Ovary (tissue), 9 donors: Measurements from ENCODE around the gene LIN28A. TPM values are rescaled to one million over a fixed set of nuclear protein-coding genes. Genes with fewer than 3 reads are reported as not detected.

ENCODE experiments used
- DNase-seq, 5 donors: peaks; one replicate each; pipeline ENCODE4 v3.0.0-alpha.2; 2019 to 2020
- H3K27ac ChIP-seq, 2 donors: fragments of 200-600 bp; one replicate each; pipeline versions ENCODE4 v1.5.1 to v1.8.0; 2019 to 2022
- H3K27me3 ChIP-seq: fragments of 200-600 bp; one replicate; pipeline ENCODE4 v1.8.0; 2022
- H3K36me3 ChIP-seq: fragments of 200-600 bp; sonication (generic); one replicate; pipeline ENCODE4 v1.5.1; 2019
- H3K4me1 ChIP-seq: one replicate; pipeline ENCODE4 v1.8.1; 2013; ENCODE audit warnings: mild to moderate bottlenecking, moderate library complexity; ENCODE audit not compliant: insufficient read depth
- H3K4me3 ChIP-seq: fragments of 200-600 bp; sonication (generic); one replicate; pipeline ENCODE4 v1.5.1; 2017
- H3K9me3 ChIP-seq, 2 donors: fragments of 200-600 bp in 1 of 2; sonication (generic) in 1 of 2; one replicate each; pipeline versions ENCODE4 v1.5.1 to v1.8.1; 2013 to 2019; ENCODE audit warnings: mild to moderate bottlenecking in 1 of 2, moderate library complexity in 1 of 2
- EP300 ChIP-seq: sonication (generic); formaldehyde crosslinking; IDR thresholded peaks from one replicate; pipeline ENCODE4 v1.6.1; 2017; ENCODE audit warnings: antibody characterized with exemption
- POLR2A ChIP-seq: fragments of 450-650 bp; IDR thresholded peaks from one replicate; pipeline ENCODE4 v1.6.1; 2017; ENCODE audit warnings: antibody characterized with exemption, mild to moderate bottlenecking, moderate library complexity
- WGBS, 3 donors: extraction: QIAGEN DNeasy Blood & Tissue Kit in 1 of 3; methylation state at CpG; one replicate each; pipeline versions ENCODE4 v1.1.5 to v1.1.7; 2013 to 2017; 5-methylcytosine and 5-hydroxymethylcytosine counted together
- intact Hi-C, 4 donors: fragments of 100-400 bp; cut with DNase I; formaldehyde crosslinking; loops; one replicate each; pipeline versions ENCODE4 v1.11.0 to v1.15.1; 2022 to 2023
- polyA plus RNA-seq, 2 donors: library from polyadenylated mRNA; stranded (reverse); fragments of 200-250 nt in 1 of 2; fragments of 350-450 nt in 1 of 2; fragmentation: Illumina TruSeq in 1 of 2; extraction: RNeasy Lipid Tissue Mini Kit (QIAGEN cat#74804) in 1 of 2; gene quantifications; one replicate each; pipeline ENCODE4 v1.2.3, GENCODE V29; 2013 to 2014
- total RNA-seq, 7 donors: library from RNA; depleted of rRNA in 2 of 7; stranded (reverse); fragments of >200 nt in 2 of 7; fragmentation: NEBNext Ultra II Directional in 3 of 7; extraction: Animal tissue kit (Norgen Biotek cat#: 25700) in 3 of 7; gene quantifications; one replicate each; pipeline versions ENCODE4 v1.1.0 to v1.2.4, GENCODE V29; 2016 to 2023
- TF ChIP-seq, protein P1 (sequence below), 3 donors: fragments of 450-650 bp in 2 of 3; fragments of 200-600 bp in 1 of 3; IDR thresholded peaks; one replicate each; pipeline versions ENCODE4 v1.5.1 to v1.8.0; 2016 to 2022; ENCODE audit warnings: antibody characterized with exemption in 3 of 3, mild to moderate bottlenecking in 1 of 3
- donor health status: DM: no; HTN: no; CAD: no; lungs with moderate emphysema.
- donor health status: DM: no; HTN: no; CAD: no.
- donor health status: Bipolar disorder and iron deficiency.
- donor health status: DM: yes; HTN: yes; CAD: no.
- donor health status: DM: no; HTN: no; CAD: no.
- donor health status: DM: yes; HTN: yes; CAD: no.

The LIN28A gene
- total and polyA plus RNA-seq, 9 donors: 1.3 TPM; not detected in 8

DNA sequence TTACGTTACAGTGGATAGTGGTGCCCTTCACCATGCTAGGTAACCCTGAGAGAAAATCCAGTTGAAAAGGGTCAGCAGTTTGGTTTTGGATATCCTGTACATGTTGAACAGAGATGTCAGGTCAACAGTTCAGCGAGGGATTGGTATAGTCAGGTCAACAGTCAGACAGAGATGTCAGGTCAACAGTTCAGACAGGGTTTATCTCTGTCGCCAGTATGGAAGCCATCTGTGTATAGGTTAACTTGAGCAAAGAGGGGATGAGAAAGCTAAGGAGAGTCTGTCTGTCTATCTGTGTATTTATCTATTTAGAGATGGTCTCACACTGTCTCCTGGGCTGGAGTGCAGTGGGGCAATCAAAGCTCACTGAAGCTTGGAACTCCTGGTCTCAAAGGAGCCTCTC lies 39.3 kb downstream of the LIN28A start:
- WGBS, 3 donors: 88 to 95% (median 94%) methylated on average over 3 of the region's 3 CpGs
- TF ChIP-seq EP300: no peak
- TF ChIP-seq, protein P1, sequence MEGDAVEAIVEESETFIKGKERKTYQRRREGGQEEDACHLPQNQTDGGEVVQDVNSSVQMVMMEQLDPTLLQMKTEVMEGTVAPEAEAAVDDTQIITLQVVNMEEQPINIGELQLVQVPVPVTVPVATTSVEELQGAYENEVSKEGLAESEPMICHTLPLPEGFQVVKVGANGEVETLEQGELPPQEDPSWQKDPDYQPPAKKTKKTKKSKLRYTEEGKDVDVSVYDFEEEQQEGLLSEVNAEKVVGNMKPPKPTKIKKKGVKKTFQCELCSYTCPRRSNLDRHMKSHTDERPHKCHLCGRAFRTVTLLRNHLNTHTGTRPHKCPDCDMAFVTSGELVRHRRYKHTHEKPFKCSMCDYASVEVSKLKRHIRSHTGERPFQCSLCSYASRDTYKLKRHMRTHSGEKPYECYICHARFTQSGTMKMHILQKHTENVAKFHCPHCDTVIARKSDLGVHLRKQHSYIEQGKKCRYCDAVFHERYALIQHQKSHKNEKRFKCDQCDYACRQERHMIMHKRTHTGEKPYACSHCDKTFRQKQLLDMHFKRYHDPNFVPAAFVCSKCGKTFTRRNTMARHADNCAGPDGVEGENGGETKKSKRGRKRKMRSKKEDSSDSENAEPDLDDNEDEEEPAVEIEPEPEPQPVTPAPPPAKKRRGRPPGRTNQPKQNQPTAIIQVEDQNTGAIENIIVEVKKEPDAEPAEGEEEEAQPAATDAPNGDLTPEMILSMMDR (IDR thresholded peaks at IDR 0.05): no peak
- TF ChIP-seq POLR2A: no peak
- Histone ChIP-seq H3K9me3 (no peaks in the 10 kb centered on the region), H3K4me3 (no peak overlapping the region), H3K36me3 (no peaks in the 10 kb centered on the region), H3K4me1 (no peaks in the 10 kb centered on the region), H3K27me3 (no peaks in the 10 kb centered on the region), H3K27ac (no peak overlapping the region)
- no peak for DNase-seq
- intact Hi-C loops: no loop called here

DNA sequence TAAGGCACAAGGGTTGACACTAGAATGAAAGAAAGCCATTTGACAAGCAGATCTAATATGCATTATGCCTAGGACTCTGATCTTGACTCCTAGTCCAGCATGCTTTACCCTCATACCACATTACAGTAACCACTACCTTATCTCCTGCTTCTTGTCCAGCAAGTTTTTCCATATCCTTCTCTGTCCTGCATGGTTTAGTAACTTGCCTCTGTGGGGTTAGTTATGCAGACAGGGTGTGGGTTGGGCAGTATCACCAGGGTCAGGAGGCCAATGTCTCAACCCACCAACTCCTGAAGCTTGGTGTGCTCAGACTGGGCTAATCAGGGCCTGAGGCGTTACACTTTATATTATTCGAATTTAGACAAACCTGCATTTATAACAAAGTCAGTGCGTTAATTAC lies 40.3 kb downstream of the LIN28A start:
- no peak for DNase-seq
- WGBS, 3 donors: 89 to 93% (median 91%) methylated on average over 3 of the region's 3 CpGs
- no peak overlapping the region for H3K4me3 ChIP-seq
- TF ChIP-seq EP300 (no peak), POLR2A (no peak)
- TF ChIP-seq, protein P1 (IDR thresholded peaks at IDR 0.05): no peak
- no peaks in the 10 kb centered on the region for H3K4me1 ChIP-seq
- no peaks in the 10 kb centered on the region for H3K9me3 ChIP-seq
- H3K27ac ChIP-seq: no peak overlapping the region
- intact Hi-C loops: no loop called here
- H3K36me3 ChIP-seq: no peaks in the 10 kb centered on the region
- H3K27me3 ChIP-seq: no peaks in the 10 kb centered on the region

DNA sequence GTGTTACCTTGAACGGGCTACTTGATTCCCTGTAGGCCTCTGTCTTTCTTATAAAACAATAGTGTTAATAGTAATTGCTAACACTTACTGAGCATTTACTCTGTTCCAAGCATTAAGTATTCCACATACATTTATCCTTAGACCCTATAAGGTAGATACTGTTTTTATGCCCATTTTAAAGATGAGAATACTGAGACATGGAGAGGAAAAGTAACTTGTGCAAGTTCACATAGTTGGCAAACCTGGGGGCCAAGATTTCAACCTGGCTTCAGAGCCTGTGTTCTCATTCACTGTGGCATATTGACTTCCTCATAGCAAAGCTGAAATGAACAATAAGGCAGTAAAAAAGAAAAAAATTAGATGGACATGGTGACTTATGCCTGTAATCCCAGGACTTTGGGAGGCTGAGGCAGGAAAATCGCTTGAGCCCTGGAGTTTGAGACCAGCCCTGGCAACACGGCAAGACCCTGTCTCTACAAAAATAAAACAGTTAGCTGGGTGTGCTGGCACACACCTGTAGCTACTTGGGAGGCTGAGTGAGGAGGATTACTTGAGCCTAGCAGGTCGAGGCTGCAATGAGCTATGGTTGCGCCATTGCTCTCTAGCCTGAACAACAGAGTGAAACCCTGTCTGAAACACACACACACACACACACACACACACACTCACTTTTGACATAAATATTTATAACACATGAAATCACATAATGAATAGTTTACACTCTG lies 42.0 kb downstream of the LIN28A start:
- H3K36me3 ChIP-seq: no peaks in the 10 kb centered on the region
- H3K9me3 ChIP-seq: no peaks in the 10 kb centered on the region
- H3K27me3 ChIP-seq: no peaks in the 10 kb centered on the region
- DNase-seq: no peak
- intact Hi-C loops: no loop called here
- H3K4me3 ChIP-seq: no peak overlapping the region
- TF ChIP-seq, protein P1 (IDR thresholded peaks at IDR 0.05): no peak
- no peak for TF ChIP-seq EP300
- TF ChIP-seq POLR2A: no peak
- WGBS, 3 donors: 89 to 93% (median 91%) methylated on average over 5 of the region's 5 CpGs
- no peak overlapping the region for H3K27ac ChIP-seq
- H3K4me1 ChIP-seq: no peaks in the 10 kb centered on the region

DNA sequence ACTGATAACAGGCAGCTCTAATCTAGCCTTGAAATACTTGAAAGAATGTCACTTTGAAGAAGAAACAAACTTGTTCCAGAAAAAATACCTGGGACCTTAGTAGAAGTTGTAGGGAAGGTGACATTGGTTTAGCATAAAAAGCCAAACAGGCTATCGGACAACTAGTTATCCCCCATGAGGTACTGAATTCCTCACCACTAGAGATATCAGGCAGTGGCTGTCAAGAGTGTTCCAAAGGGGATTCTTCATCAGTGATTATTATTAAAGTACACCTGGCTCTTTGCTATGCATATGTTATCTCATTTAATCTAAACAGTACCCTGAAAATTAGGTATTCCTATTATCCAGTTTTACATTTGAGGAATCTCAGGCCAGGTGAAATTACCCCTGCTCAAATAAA lies 48.5 kb downstream of the LIN28A start:
- TF ChIP-seq, protein P1 (IDR thresholded peaks at IDR 0.05): no peak
- no peak for TF ChIP-seq EP300
- no peak for TF ChIP-seq POLR2A
- H3K27ac ChIP-seq: no peak overlapping the region
- intact Hi-C loops: no loop called here
- H3K36me3 ChIP-seq: no peaks in the 10 kb centered on the region
- H3K9me3 ChIP-seq: no peaks in the 10 kb centered on the region
- 89 to 91% (median 90%) methylated on average over 1 of the region's 1 CpG for WGBS, 3 donors
- H3K4me1 ChIP-seq: no peaks in the 10 kb centered on the region
- no peaks in the 10 kb centered on the region for H3K27me3 ChIP-seq
- H3K4me3 ChIP-seq: no peak overlapping the region
- no peak for DNase-seq
